Superior temporal gyrus (tissue), 1 donor: ENCODE data around the gene SH3RF2.
A peak's percentile ranks its signal among the peaks of the same experiment; 100 is the strongest.

Experiments
- DNase-seq: peaks from one replicate; pipeline ENCODE4 v3.0.0-alpha.2; 2016; ENCODE audit errors: extremely low spot score

Gene SH3RF2

GRCh38 chr5:146041180-146041789 is 104.9 kb downstream of the SH3RF2 start:
- no peak for DNase-seq

- DNase-seq = no peak
Measured at GRCh38 chr5:146042628-146043279, 106.4 kb downstream of the SH3RF2 start.

GRCh38 chr5:146043722-146044121 is 107.3 kb downstream of the SH3RF2 start:
- no peak for DNase-seq

GRCh38 chr5:146047396-146047795 is 111.0 kb downstream of the SH3RF2 start:
- no peak for DNase-seq

GRCh38 chr5:146048994-146049703 is 112.8 kb downstream of the SH3RF2 start:
- peak; percentile 80 for DNase-seq

- no peak for DNase-seq
Measured at GRCh38 chr5:146049704-146050026, 113.3 kb downstream of the SH3RF2 start.

GRCh38 chr5:146050086-146050485 is 113.7 kb downstream of the SH3RF2 start:
- DNase-seq = no peak

- peak; percentile 40 for DNase-seq
Measured at GRCh38 chr5:146051678-146052077, 115.3 kb downstream of the SH3RF2 start.

GRCh38 chr5:146052780-146053179 is 116.4 kb downstream of the SH3RF2 start:
- no peak for DNase-seq

GRCh38 chr5:146055432-146055831 is 119.1 kb downstream of the SH3RF2 start:
- no peak for DNase-seq

- DNase-seq = no peak
Measured at GRCh38 chr5:146059460-146060220, 123.3 kb downstream of the SH3RF2 start.

GRCh38 chr5:146060221-146060585 is 123.8 kb downstream of the SH3RF2 start:
- peak; percentile 54 for DNase-seq

GRCh38 chr5:146066968-146067367 is 130.6 kb downstream of the SH3RF2 start:
- no peak for DNase-seq

GRCh38 chr5:146068206-146068605 is 131.8 kb downstream of the SH3RF2 start:
- no peak for DNase-seq

GRCh38 chr5:146068977-146069779 is 132.8 kb downstream of the SH3RF2 start:
- no peak for DNase-seq

GRCh38 chr5:146069780-146070099 is 133.4 kb downstream of the SH3RF2 start:
- DNase-seq = no peak

- no peak for DNase-seq
Measured at GRCh38 chr5:146070746-146071145, 134.4 kb downstream of the SH3RF2 start.

GRCh38 chr5:146071171-146071570 is 134.8 kb downstream of the SH3RF2 start:
- no peak for DNase-seq

- no peak for DNase-seq
Measured at GRCh38 chr5:146072595-146072994, 136.2 kb downstream of the SH3RF2 start.

GRCh38 chr5:146073239-146073900 is 137.0 kb downstream of the SH3RF2 start:
- DNase-seq = no peak

GRCh38 chr5:146076028-146076427 is 139.7 kb downstream of the SH3RF2 start:
- DNase-seq = no peak
